ENCODE measurements around the gene GNB1L. TPM values are rescaled to one million over a fixed set of nuclear protein-coding genes. Genes with fewer than 3 reads are reported as not detected.

GNB1L gene
- total RNA-seq, 2 experiments from 2014 or later, result 3.0 to 6.5 TPM

GRCh38 chr22:19815823-19816290 lies 38.8 kb downstream of the GNB1L start:
- Mint-ChIP-seq H3K9me3 (no peaks in the 10 kb centered on the region), H3K4me3 (no peak overlapping the region), H3K4me1 (ENCODE audit: low read depth) (peaks cover 5% of the 10 kb centered on the region), H3K27me3 (no peaks in the 10 kb centered on the region), H3K27ac (no peak overlapping the region), H3K36me3 (ENCODE audit: low read depth) (peaks cover 16% of the 10 kb centered on the region)
- DNase-seq, result peak in 1 of 14 experiments; percentile 15
- TF ChIP-seq CTCF (IDR thresholded peaks at IDR 0.05), result no peak
- ChIA-PET CTCF (no interaction called here), POLR2A (no interaction called here)
- no peaks in the 10 kb centered on the region for H3K27me3 ChIP-seq (ENCODE audit: control insufficient read depth in 1 of 2, insufficient read depth in 2 of 2, low read length in 2 of 2)
- no peak for ATAC-seq (ENCODE audit: poor library complexity)
- H3K36me3 ChIP-seq (ENCODE audit: insufficient read depth, low read length), result peaks cover 15% of the 10 kb centered on the region
- H3K27ac ChIP-seq (ENCODE audit: low read depth in 1 of 2, low read length in 2 of 2), result no peak overlapping the region
- no peak overlapping the region for H3K4me3 ChIP-seq (ENCODE audit: low read length)
- intact Hi-C loops (cut with DNase I, micrococcal nuclease), result no loop called here
- peaks cover 3% of the 10 kb centered on the region for H3K4me1 ChIP-seq (ENCODE audit: insufficient read depth, low read length)
- H3K9me3 ChIP-seq (ENCODE audit: control insufficient read depth in 1 of 2, insufficient read depth in 1 of 2, low read length in 2 of 2), result no peaks in the 10 kb centered on the region

GRCh38 chr22:19815093-19815822 lies 39.4 kb downstream of the GNB1L start:
- Histone ChIP-seq H3K36me3 (ENCODE audit: insufficient read depth, low read length) (peaks cover 15% of the 10 kb centered on the region), H3K9me3 (ENCODE audit: control insufficient read depth in 1 of 2, insufficient read depth in 1 of 2, low read length in 2 of 2) (no peaks in the 10 kb centered on the region), H3K4me3 (ENCODE audit: low read length) (no peak overlapping the region), H3K4me1 (ENCODE audit: insufficient read depth, low read length) (peaks cover 9% of the 10 kb centered on the region), H3K27me3 (ENCODE audit: control insufficient read depth in 1 of 2, insufficient read depth in 2 of 2, low read length in 2 of 2) (no peaks in the 10 kb centered on the region), H3K27ac (ENCODE audit: low read depth in 1 of 2, low read length in 2 of 2) (no peak overlapping the region)
- no peak overlapping the region for H3K27ac Mint-ChIP-seq
- POLR2A ChIA-PET, result no interaction called here
- H3K9me3 Mint-ChIP-seq, result no peaks in the 10 kb centered on the region
- DNase-seq, result peak in 1 of 14 experiments; percentile 10
- no peaks in the 10 kb centered on the region for H3K27me3 Mint-ChIP-seq
- H3K36me3 Mint-ChIP-seq (ENCODE audit: low read depth), result peaks cover 16% of the 10 kb centered on the region
- intact Hi-C loops (cut with DNase I, micrococcal nuclease), result no loop called here
- no peak for ATAC-seq (ENCODE audit: poor library complexity)
- no peak overlapping the region for H3K4me3 Mint-ChIP-seq
- TF ChIP-seq CTCF (IDR thresholded peaks at IDR 0.05), result no peak
- CTCF ChIA-PET, result no interaction called here
- H3K4me1 Mint-ChIP-seq (ENCODE audit: low read depth), result peaks cover 5% of the 10 kb centered on the region

- DNase-seq (peak in 1 of 14 experiments; percentile 7), ATAC-seq (ENCODE audit: poor library complexity) (no peak)
- H3K4me3 ChIP-seq (ENCODE audit: low read length), result no peak overlapping the region
- ChIA-PET POLR2A (no interaction called here), CTCF (no interaction called here)
- no peak overlapping the region for H3K27ac ChIP-seq (ENCODE audit: low read depth in 1 of 2, low read length in 2 of 2)
- Mint-ChIP-seq H3K4me3 (no peak overlapping the region), H3K36me3 (ENCODE audit: low read depth) (peaks cover 16% of the 10 kb centered on the region), H3K4me1 (ENCODE audit: low read depth) (peaks cover 5% of the 10 kb centered on the region), H3K9me3 (no peaks in the 10 kb centered on the region), H3K27ac (no peak overlapping the region), H3K27me3 (no peaks in the 10 kb centered on the region)
- peaks cover 15% of the 10 kb centered on the region for H3K36me3 ChIP-seq (ENCODE audit: insufficient read depth, low read length)
- no peaks in the 10 kb centered on the region for H3K27me3 ChIP-seq (ENCODE audit: control insufficient read depth in 1 of 2, insufficient read depth in 2 of 2, low read length in 2 of 2)
- TF ChIP-seq CTCF (IDR thresholded peaks at IDR 0.05), result no peak
- peaks cover 15% of the 10 kb centered on the region for H3K4me1 ChIP-seq (ENCODE audit: insufficient read depth, low read length)
- intact Hi-C loops (cut with DNase I, micrococcal nuclease), result no loop called here
- H3K9me3 ChIP-seq (ENCODE audit: control insufficient read depth in 1 of 2, insufficient read depth in 1 of 2, low read length in 2 of 2), result no peaks in the 10 kb centered on the region
Measured at GRCh38 chr22:19814428-19814827, 40.2 kb downstream of the GNB1L start.
